GM12874 (cell line): ENCODE data around the gene HSPA12B.

Experiments used
- CTCF ChIP-seq: IDR thresholded peaks from 2 replicates; pipeline ENCODE4 v1.5.1; 2011; ENCODE audit warnings: low read depth, mild to moderate bottlenecking, control low read depth, low read length, moderate library complexity; ENCODE audit not compliant: insufficient read depth

HSPA12B gene

GRCh38 chr20:3798373-3798768 is 65.9 kb downstream of the HSPA12B start:
- no peak for TF ChIP-seq CTCF

GRCh38 chr20:3798908-3799248 is 66.4 kb downstream of the HSPA12B start:
- TF ChIP-seq CTCF: no peak

- TF ChIP-seq CTCF: no peak
Measured at GRCh38 chr20:3800256-3800877, 67.9 kb downstream of the HSPA12B start.

GRCh38 chr20:3800878-3801260 is 68.4 kb downstream of the HSPA12B start:
- TF ChIP-seq CTCF: no peak

- no peak for TF ChIP-seq CTCF
Measured at GRCh38 chr20:3801299-3801698, 68.8 kb downstream of the HSPA12B start.

GRCh38 chr20:3801846-3802245 is 69.4 kb downstream of the HSPA12B start:
- no peak for TF ChIP-seq CTCF
